Spleen (tissue), 7 donors: ENCODE data around the gene ACTN4.

ENCODE experiments used
- CTCF ChIP-seq, 11 experiments: fragments of 200-600 bp in 7 of 11; fragments of 450-650 bp in 4 of 11; sonication (generic) in 4 of 11; IDR thresholded peaks in 8 of 11; conservative IDR thresholded peaks in 3 of 11; 1 replicate in 7 of 11; 2 replicates in 4 of 11; pipeline versions ENCODE4 v1.4.0 to v1.8.0; 2016 to 2021; ENCODE audit warnings: antibody characterized with exemption in 11 of 11, inconsistent platforms in 4 of 11, mild to moderate bottlenecking in 1 of 11
- POLR2A ChIP-seq, 3 donors: fragments of 450-650 bp; IDR thresholded peaks; one replicate each; pipeline ENCODE4 v1.5.1; 2017; ENCODE audit warnings: antibody characterized with exemption in 3 of 3, mild to moderate bottlenecking in 1 of 3
- donor health status: DM: no; HTN: no; CAD: no; lungs with moderate emphysema.
- donor health status: DM: no; HTN: no; CAD: no.
- donor health status: DM: no; HTN: no; CAD: no.

- peak; percentile 92 to 99 (median 98) for TF ChIP-seq CTCF (IDR thresholded peaks at IDR 0.05 in 8 of 11, conservative IDR thresholded peaks at IDR 0.05 in 3 of 11)
- TF ChIP-seq POLR2A (IDR thresholded peaks at IDR 0.05), result no peak
Observed at GRCh38 chr19:38769635-38770211, 122.3 kb downstream of the ACTN4 start.
